K562 (cell line): ENCODE results near the gene LYPD5. TPM values are rescaled to one million over a fixed set of nuclear protein-coding genes. Genes with fewer than 3 reads are reported as not detected.

ENCODE experiments used
- ARNT ChIP-seq, 2 experiments: fragments of 450-650 bp; IDR thresholded peaks; 2 replicates each; pipeline ENCODE4 v1.6.1; 2016; ENCODE audit warnings: mild to moderate bottlenecking in 1 of 2
- CCNT2 ChIP-seq: IDR thresholded peaks from 2 replicates; pipeline ENCODE4 v1.6.1; 2011; ENCODE audit warnings: borderline replicate concordance, low read depth, mild to moderate bottlenecking, moderate library complexity, mixed read lengths, low read length; ENCODE audit not compliant: insufficient read length; ENCODE audit errors: extremely low read depth
- CHAMP1 ChIP-seq: fragments of 450-650 bp; IDR thresholded peaks from 2 replicates; pipeline ENCODE4 v1.6.1; 2016; ENCODE audit warnings: mild to moderate bottlenecking
- CREB1 ChIP-seq, 2 experiments: sonication (generic) in 1 of 2; formaldehyde crosslinking in 1 of 2; IDR thresholded peaks; 2 replicates each; pipeline versions ENCODE4 v1.6.1 to v1.8.0; 2012 to 2022; ENCODE audit warnings: inconsistent platforms in 1 of 2, mild to moderate bottlenecking in 1 of 2, missing genetic modification reagents in 1 of 2, moderate library complexity in 1 of 2
- CTBP1 ChIP-seq: fragments of 450-650 bp; IDR thresholded peaks from 2 replicates; pipeline ENCODE4 v1.6.1; 2016; ENCODE audit warnings: borderline replicate concordance
- E2F6 ChIP-seq, 2 experiments: IDR thresholded peaks; 2 replicates each; pipeline ENCODE4 v1.6.1; 2011; ENCODE audit warnings: borderline replicate concordance in 1 of 2, control low read depth in 1 of 2, low read depth in 1 of 2, low read length in 1 of 2, mild to moderate bottlenecking in 1 of 2, mixed read lengths in 1 of 2, moderate library complexity in 1 of 2; ENCODE audit not compliant: insufficient read depth in 1 of 2, insufficient read length in 1 of 2, poor library complexity in 1 of 2, severe bottlenecking in 1 of 2; ENCODE audit errors: extremely low read depth in 1 of 2
- ELF1 ChIP-seq: fragments of 200-800 bp; sonication (Bioruptor generic); IDR thresholded peaks from 2 replicates; pipeline ENCODE4 v1.6.1; 2016; ENCODE audit warnings: missing genetic modification characterization, missing compliant biosample characterization
- IRF2 ChIP-seq: sonication (generic); formaldehyde crosslinking; IDR thresholded peaks from 2 replicates; pipeline ENCODE4 v1.8.1; 2022; ENCODE audit warnings: mild to moderate bottlenecking, missing genetic modification reagents
- KDM1A ChIP-seq, 2 experiments: fragments of 450-650 bp; IDR thresholded peaks; 2 replicates each; pipeline ENCODE4 v1.6.1; 2016; ENCODE audit warnings: mild to moderate bottlenecking in 2 of 2
- NR4A1 ChIP-seq, 2 experiments: fragments of 250-450 bp in 1 of 2; fragments of 450-650 bp in 1 of 2; sonication (Bioruptor Pico) in 1 of 2; IDR thresholded peaks; 2 replicates each; pipeline versions ENCODE4 v1.4.0 to v1.6.1; 2016 to 2020; ENCODE audit warnings: mild to moderate bottlenecking in 2 of 2, missing compliant biosample characterization in 1 of 2, missing genetic modification characterization in 1 of 2, moderate library complexity in 1 of 2
- SAFB2 ChIP-seq: fragments of 200-400 bp; formaldehyde crosslinking; IDR thresholded peaks from 2 replicates; pipeline ENCODE4 v1.6.1; 2018; ENCODE audit warnings: borderline replicate concordance, low read length, low read depth, moderate library complexity; ENCODE audit not compliant: severe bottlenecking
- SUPT5H ChIP-seq: fragments of 450-650 bp; IDR thresholded peaks from 2 replicates; pipeline ENCODE4 v1.6.1; 2016
- TAF7 ChIP-seq: fragments of 450-650 bp; IDR thresholded peaks from 2 replicates; pipeline ENCODE4 v1.6.1; 2016; ENCODE audit warnings: missing genetic modification characterization, missing compliant biosample characterization
- TARDBP ChIP-seq: fragments of 450-650 bp; IDR thresholded peaks from 2 replicates; pipeline ENCODE4 v1.6.1; 2016
- U2AF1 ChIP-seq: fragments of 200-400 bp; formaldehyde crosslinking; optimal IDR thresholded peaks from 2 replicates; pipeline ENCODE3; 2017; ENCODE audit warnings: mild to moderate bottlenecking, low read depth, low read length, moderate library complexity
- ZNF121 ChIP-seq: sonication (generic); formaldehyde crosslinking; conservative IDR thresholded peaks from 2 replicates; pipeline ENCODE4 v1.8.0; 2022; ENCODE audit warnings: missing genetic modification reagents
- ZNF253 ChIP-seq: fragments of 250-450 bp; sonication (Bioruptor Pico); conservative IDR thresholded peaks from 2 replicates; pipeline ENCODE4 v1.6.1; 2021; ENCODE audit warnings: mild to moderate bottlenecking
- ZNF431 ChIP-seq: sonication (generic); formaldehyde crosslinking; IDR thresholded peaks from 2 replicates; pipeline ENCODE4 v1.8.0; 2022; ENCODE audit warnings: mild to moderate bottlenecking, missing genetic modification reagents
- ZNF717 ChIP-seq: fragments of 250-450 bp; sonication (Bioruptor Pico); IDR thresholded peaks from 2 replicates; pipeline ENCODE4 v1.5.0; 2021
- ZNF79 ChIP-seq: fragments of 250-450 bp; sonication (Bioruptor Pico); IDR thresholded peaks from 2 replicates; pipeline ENCODE4 v1.4.0; 2020; ENCODE audit warnings: low read depth, mild to moderate bottlenecking, moderate library complexity
- ZSCAN32 ChIP-seq: fragments of 450-650 bp; formaldehyde crosslinking; IDR thresholded peaks from 2 replicates; pipeline ENCODE4 v1.4.0; 2020; ENCODE audit warnings: mild to moderate bottlenecking, moderate library complexity
- polyA plus RNA-seq, 8 experiments: library from polyadenylated mRNA; depleted of rRNA in 4 of 8; stranded (reverse) in 5 of 8; unstranded in 3 of 8; fragments of >200 nt; fragmentation: Nextera tagmentation in 2 of 8; fragmentation: Illumina TruSeq in 1 of 8; extraction: Ambion mirVana in 2 of 8; extraction: Trizol in 1 of 8; gene quantifications; 2 replicates each; pipeline versions ENCODE4 v1.2.1 to v1.2.3, GENCODE V29; 2011 to 2014; ENCODE audit warnings: inconsistent platforms in 1 of 8, missing spikeins in 1 of 8
- total RNA-seq, 7 experiments: library from RNA; depleted of rRNA in 6 of 7; stranded (reverse); fragments of >200 nt in 6 of 7; fragmentation: Illumina TruSeq in 2 of 7; extraction: Trizol in 2 of 7; gene quantifications; 2 replicates each; pipeline versions ENCODE4 v1.2.1 to v1.2.3, GENCODE V29; 2011 to 2021; ENCODE audit warnings: low replicate concordance in 1 of 7
- TF ChIP-seq, protein P1 (sequence below): sonication (generic); formaldehyde crosslinking; IDR thresholded peaks from 2 replicates; pipeline ENCODE4 v1.8.0; 2022; ENCODE audit warnings: missing genetic modification reagents, mild to moderate bottlenecking, borderline replicate concordance
- TF ChIP-seq, protein P2 (sequence below): fragments of 250-450 bp; sonication (Bioruptor Pico); IDR thresholded peaks from 2 replicates; pipeline ENCODE4 v1.5.0; 2021

Gene LYPD5
- total and polyA plus RNA-seq, 9 of the 15 experiments (the other 6 are each of a cell fraction or from before 2014, with no cell fraction given), result 0.03 to 0.22 (median 0.10) TPM; not detected in 3

- TF ChIP-seq ZNF717 (CRISPR knock-in tag) (no peak), CTBP1 (no peak), KDM1A (IDR thresholded peaks at IDR 0.05) (peak; percentile 84 to 89), ELF1 (tag) (no peak), SUPT5H (no peak), ZNF253 (CRISPR knock-in tag) (no peak), ZNF121 (CRISPR knock-in tag) (0 out of 2 replicates have a peak, but pooled peaks have one; percentile 4), CREB1 (IDR thresholded peaks at IDR 0.05) (no peak), CREB1 (CRISPR knock-in tag; IDR thresholded peaks at IDR 0.05) (no peak), ARNT (IDR thresholded peaks at IDR 0.05) (no peak), CCNT2 (no peak), SAFB2 (no peak), TAF7 (tag) (no peak), ZNF79 (no peak), ZSCAN32 (CRISPR knock-in tag) (no peak), U2AF1 (no peak), IRF2 (CRISPR knock-in tag) (no peak), TARDBP (no peak), E2F6 (IDR thresholded peaks at IDR 0.05; ENCODE audit: borderline replicate concordance in 1 of 2, extremely low read depth in 1 of 2, insufficient read depth in 1 of 2, insufficient read length in 1 of 2, low read depth in 1 of 2, low read length in 1 of 2, poor library complexity in 1 of 2, severe bottlenecking in 1 of 2) (no peak), ZNF431 (CRISPR knock-in tag) (no peak), CHAMP1 (no peak), NR4A1 (CRISPR knock-in tag; IDR thresholded peaks at IDR 0.05) (no peak), NR4A1 (tag; IDR thresholded peaks at IDR 0.05) (peak; percentile 3; the same call in 1 of the 2 replicates)
- TF ChIP-seq, protein P1, sequence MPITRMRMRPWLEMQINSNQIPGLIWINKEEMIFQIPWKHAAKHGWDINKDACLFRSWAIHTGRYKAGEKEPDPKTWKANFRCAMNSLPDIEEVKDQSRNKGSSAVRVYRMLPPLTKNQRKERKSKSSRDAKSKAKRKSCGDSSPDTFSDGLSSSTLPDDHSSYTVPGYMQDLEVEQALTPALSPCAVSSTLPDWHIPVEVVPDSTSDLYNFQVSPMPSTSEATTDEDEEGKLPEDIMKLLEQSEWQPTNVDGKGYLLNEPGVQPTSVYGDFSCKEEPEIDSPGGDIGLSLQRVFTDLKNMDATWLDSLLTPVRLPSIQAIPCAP (CRISPR knock-in tag), result no peak
- TF ChIP-seq, protein P2, sequence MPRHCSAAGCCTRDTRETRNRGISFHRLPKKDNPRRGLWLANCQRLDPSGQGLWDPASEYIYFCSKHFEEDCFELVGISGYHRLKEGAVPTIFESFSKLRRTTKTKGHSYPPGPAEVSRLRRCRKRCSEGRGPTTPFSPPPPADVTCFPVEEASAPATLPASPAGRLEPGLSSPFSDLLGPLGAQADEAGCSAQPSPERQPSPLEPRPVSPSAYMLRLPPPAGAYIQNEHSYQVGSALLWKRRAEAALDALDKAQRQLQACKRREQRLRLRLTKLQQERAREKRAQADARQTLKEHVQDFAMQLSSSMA (CRISPR knock-in tag), result no peak
Observed at GRCh38 chr19:43775299-43775890, 26.9 kb downstream of the LYPD5 start (continued).
